ENCODE data around the gene MAPT.

MAPT gene

GRCh38 chr17:45968732-45969131, 74.4 kb downstream of the MAPT start:
- no peak overlapping the region for H3K27ac ChIP-seq
- TF ChIP-seq ZFX (IDR thresholded peaks at IDR 0.05) (no peak), CTCF (conservative IDR thresholded peaks at IDR 0.05) (no peak)

DNA sequence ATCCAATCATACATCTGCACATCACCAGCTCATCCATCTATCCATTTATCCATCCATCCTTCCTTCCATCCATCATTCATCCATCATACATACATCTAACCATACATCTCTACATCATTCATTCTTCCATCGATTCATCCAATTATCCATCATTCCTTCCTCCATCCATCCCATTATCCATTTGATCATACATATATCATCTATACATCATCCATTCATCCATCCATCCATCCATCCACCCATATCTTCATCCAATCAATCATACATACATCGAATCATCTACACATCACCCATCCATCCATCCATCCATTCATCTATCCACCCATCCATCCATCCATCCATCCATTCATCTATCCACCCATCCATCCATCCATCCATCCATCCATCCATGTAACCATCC, 75.4 kb downstream of the MAPT start:
- no peak for TF ChIP-seq ZFX (IDR thresholded peaks at IDR 0.05)
- TF ChIP-seq CTCF (conservative IDR thresholded peaks at IDR 0.05) = no peak
- H3K27ac ChIP-seq = no peak overlapping the region

DNA sequence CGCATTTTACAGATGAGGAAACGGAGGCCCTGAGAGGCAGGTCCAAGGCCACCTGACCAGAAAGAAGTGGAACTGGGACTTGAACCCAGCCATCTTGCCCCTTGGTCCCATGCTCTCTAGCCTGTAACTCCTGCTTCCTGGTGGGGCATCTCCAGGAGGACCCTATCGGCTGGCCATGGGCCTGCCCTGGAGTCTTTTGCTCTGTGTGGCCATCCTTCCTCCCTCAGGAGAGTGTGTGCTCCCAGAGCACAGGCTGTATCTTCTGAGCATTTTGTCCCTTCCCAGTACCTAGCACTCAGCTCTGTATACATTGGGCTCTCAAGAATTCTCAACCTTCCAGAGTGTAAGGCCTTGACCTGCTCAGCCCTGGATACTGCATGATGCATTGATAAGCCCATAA, 76.3 kb downstream of the MAPT start:
- no peak overlapping the region for H3K27ac ChIP-seq

GRCh38 chr17:45971698-45972141, 77.4 kb downstream of the MAPT start:
- peak overlapping the region; percentile 88 for H3K27ac ChIP-seq
- TF ChIP-seq CTCF (conservative IDR thresholded peaks at IDR 0.05) (no peak), ZFX (IDR thresholded peaks at IDR 0.05) (no peak)

More for the DNA sequence above, 76.3 kb downstream of the MAPT start:
- TF ChIP-seq ZFX (IDR thresholded peaks at IDR 0.05) = no peak
- no peak for TF ChIP-seq CTCF (conservative IDR thresholded peaks at IDR 0.05)

DNA sequence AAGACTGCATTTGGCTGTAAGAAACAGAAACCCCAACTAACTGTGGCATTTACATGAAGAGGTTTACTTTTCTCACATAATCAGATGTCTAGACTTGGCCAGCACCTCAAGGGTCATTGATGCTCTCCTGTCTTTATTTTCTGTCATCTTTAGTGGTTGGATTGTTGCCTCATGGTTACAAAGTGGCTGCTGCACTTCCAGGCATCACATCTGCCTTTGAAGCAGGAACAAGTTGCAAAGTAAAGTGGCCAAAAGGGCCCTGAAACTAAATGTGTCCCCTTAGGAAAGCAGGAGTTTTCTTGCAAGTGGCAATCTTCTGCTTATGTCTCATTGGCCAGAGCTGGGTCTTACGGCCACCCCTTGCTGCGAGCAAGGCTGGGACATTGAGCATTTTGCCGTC, 78.2 kb downstream of the MAPT start:
- peak overlapping the region; percentile 88 for H3K27ac ChIP-seq
- TF ChIP-seq CTCF (conservative IDR thresholded peaks at IDR 0.05) (no peak), ZFX (IDR thresholded peaks at IDR 0.05) (no peak)

DNA sequence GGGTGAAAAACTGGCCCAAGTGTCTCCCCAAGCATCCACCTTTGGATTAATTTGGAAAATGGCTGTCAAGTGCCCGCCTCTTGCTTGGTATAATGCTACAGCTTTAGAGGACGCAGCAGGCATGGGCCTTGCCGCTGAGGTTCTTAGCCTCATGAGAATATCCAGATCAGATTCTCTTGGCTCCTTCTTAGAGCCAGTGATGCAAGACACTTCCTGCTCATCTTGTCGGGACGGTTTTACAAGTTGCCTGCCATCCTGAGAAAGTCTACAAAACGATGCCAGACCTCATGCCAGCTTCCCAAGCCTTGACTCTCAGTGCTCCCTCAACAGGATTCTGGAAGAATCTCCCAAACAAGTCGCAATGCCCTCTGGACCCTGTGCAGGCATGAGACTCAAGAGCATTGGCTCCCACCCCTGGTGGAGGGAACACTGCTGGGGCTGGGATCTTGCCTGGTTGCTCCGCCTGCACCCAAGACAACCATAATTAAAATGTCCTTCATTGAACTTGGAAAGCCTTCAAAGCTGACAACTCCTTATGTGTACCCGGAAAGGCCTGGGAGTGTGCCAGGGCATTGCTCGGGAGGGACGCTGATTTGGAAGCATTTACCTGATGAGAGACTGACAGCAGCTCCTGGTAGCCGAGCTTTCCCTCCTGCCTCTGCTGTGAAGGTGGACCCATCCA, 78.9 kb downstream of the MAPT start:
- TF ChIP-seq CTCF (conservative IDR thresholded peaks at IDR 0.05) = no peak
- no peak for TF ChIP-seq ZFX (IDR thresholded peaks at IDR 0.05)
- peak overlapping the region; percentile 88 for H3K27ac ChIP-seq

- H3K27ac ChIP-seq = peak overlapping the region; percentile 88
- TF ChIP-seq ZFX (IDR thresholded peaks at IDR 0.05) (no peak), CTCF (conservative IDR thresholded peaks at IDR 0.05) (no peak)
Observed at GRCh38 chr17:45973946-45974859, 79.8 kb downstream of the MAPT start.
